Stimulated activated CD4-positive, alpha-beta T cell treated with anti-CD3 and anti-CD28 coated beads, Interleukin-4, amount 100 ng/mL, for 48 hours (primary cell): ENCODE data around the gene KIF16B.

Source experiments
- DNase-seq, 2 donors: peaks; one replicate each; pipeline ENCODE4 v3.0.0-alpha.2; 2020; ENCODE audit warnings: low read depth in 2 of 2

KIF16B gene

GRCh38 chr20:16362642-16363041 is 210.6 kb downstream of the KIF16B start:
- no peak for DNase-seq

GRCh38 chr20:16360668-16361067 is 212.6 kb downstream of the KIF16B start:
- no peak for DNase-seq

- DNase-seq = no peak
Observed at GRCh38 chr20:16353417-16353781, 219.8 kb downstream of the KIF16B start.

GRCh38 chr20:16352751-16353416 is 220.4 kb downstream of the KIF16B start:
- no peak for DNase-seq

- no peak for DNase-seq
Observed at GRCh38 chr20:16352321-16352720, 220.9 kb downstream of the KIF16B start.

GRCh38 chr20:16351415-16351814 is 221.8 kb downstream of the KIF16B start:
- no peak for DNase-seq

GRCh38 chr20:16350465-16350864 is 222.8 kb downstream of the KIF16B start:
- DNase-seq = no peak

- no peak for DNase-seq
Observed at GRCh38 chr20:16349523-16350260, 223.6 kb downstream of the KIF16B start.

GRCh38 chr20:16346956-16347355 is 226.3 kb downstream of the KIF16B start:
- DNase-seq = no peak

GRCh38 chr20:16337707-16338106 is 235.5 kb downstream of the KIF16B start:
- DNase-seq = no peak

- DNase-seq = no peak
Observed at GRCh38 chr20:16327606-16328005, 245.6 kb downstream of the KIF16B start.

GRCh38 chr20:16321291-16321690 is 252.0 kb downstream of the KIF16B start:
- DNase-seq = no peak

- no peak for DNase-seq
Observed at GRCh38 chr20:16317445-16318362, 255.5 kb downstream of the KIF16B start.

- no peak for DNase-seq
Observed at GRCh38 chr20:16316513-16316912, 256.7 kb downstream of the KIF16B start.

- no peak for DNase-seq
Observed at GRCh38 chr20:16314748-16315159, 258.5 kb downstream of the KIF16B start.

- DNase-seq = no peak
Observed at GRCh38 chr20:16314320-16314719, 258.9 kb downstream of the KIF16B start.

GRCh38 chr20:16313917-16314316 is 259.3 kb downstream of the KIF16B start:
- no peak for DNase-seq

GRCh38 chr20:16312998-16313397 is 260.2 kb downstream of the KIF16B start:
- no peak for DNase-seq

GRCh38 chr20:16311756-16312155 is 261.5 kb downstream of the KIF16B start:
- DNase-seq = no peak

GRCh38 chr20:16308754-16309153 is 264.5 kb downstream of the KIF16B start:
- DNase-seq = no peak

GRCh38 chr20:16302818-16303217 is 270.4 kb downstream of the KIF16B start:
- DNase-seq = no peak

GRCh38 chr20:16301986-16302385 is 271.3 kb downstream of the KIF16B start:
- no peak for DNase-seq
